ENCODE results near the gene DEFB127. TPM values are rescaled to one million over a fixed set of nuclear protein-coding genes. Genes with fewer than 3 reads are reported as not detected.
"Not testable (repeated sequence)": the region's sequence is repeated elsewhere in the genome, so short reads cannot be mapped to it uniquely, and the experiment has no call there.

Gene DEFB127
- total and polyA plus RNA-seq, 10 donors: not detected

GRCh38 chr20:198225-198624 lies 41.0 kb downstream of the DEFB127 start:
- intact Hi-C loops (cut with DNase I; ENCODE audit: low total_unique reads): no loop called here
- Histone ChIP-seq H3K9me3 (peaks cover 0 to 9% (median 0%) of the 10 kb centered on the region in 8 donors), H3K27ac (no peak overlapping the region), H3K4me3 (no peak overlapping the region), H3K4me1 (no peaks in the 10 kb centered on the region), H3K27me3 (replicated peaks in 1 of 7) (peaks cover 0 to 15% (median 0%) of the 10 kb centered on the region in 7 donors), H3K36me3 (no peaks in the 10 kb centered on the region)
- WGBS, 5 donors: 60 to 90% (median 73%) methylated on average over 1 of the region's 1 CpG
- DNase-seq: no peak
- TF ChIP-seq POLR2A (IDR thresholded peaks at IDR 0.05) (no peak), POLR2AphosphoS5 (IDR thresholded peaks at IDR 0.05) (no peak), CTCF (IDR thresholded peaks at IDR 0.05 in 8 of 11, conservative IDR thresholded peaks at IDR 0.05 in 3 of 11) (no peak)

- peaks cover 0 to 6% (median 0%) of the 10 kb centered on the region in 7 donors for H3K27me3 ChIP-seq (replicated peaks in 1 of 7)
- intact Hi-C loops (cut with DNase I; ENCODE audit: low total_unique reads): no loop called here
- H3K4me3 ChIP-seq: no peak overlapping the region
- H3K27ac ChIP-seq: no peak overlapping the region
- no peaks in the 10 kb centered on the region for H3K4me1 ChIP-seq
- no peaks in the 10 kb centered on the region for H3K36me3 ChIP-seq
- TF ChIP-seq CTCF (IDR thresholded peaks at IDR 0.05 in 8 of 11, conservative IDR thresholded peaks at IDR 0.05 in 3 of 11): no peak
- DNase-seq: no peak
- 47 to 61% (median 55%) methylated on average over 3 to 4 of the region's 4 CpGs for WGBS, 5 donors
- H3K9me3 ChIP-seq: peaks cover 0 to 9% (median 0%) of the 10 kb centered on the region in 8 donors
Measured at GRCh38 chr20:199996-200395, 42.7 kb downstream of the DEFB127 start.

- H3K9me3 ChIP-seq; intact Hi-C loops (cut with DNase I; ENCODE audit: low total_unique reads); H3K27ac ChIP-seq; H3K4me3 ChIP-seq; H3K4me1 ChIP-seq; H3K27me3 ChIP-seq (replicated peaks in 1 of 7); DNase-seq; H3K36me3 ChIP-seq: not testable (repeated sequence)
- 64 to 83% (median 67%) methylated on average over 4 of the region's 4 CpGs for WGBS, 5 donors
Measured at GRCh38 chr20:203630-204029, 46.4 kb downstream of the DEFB127 start.

Other genes starting within 250 kb of the DEFB127 start
- gene DEFB125, start 69.8 kb upstream of the DEFB127 start, total RNA-seq: not detected
- gene DEFB125, start 69.8 kb upstream of the DEFB127 start, polyA plus RNA-seq: not detected
- not detected for gene DEFB126, start 14.9 kb upstream of the DEFB127 start, total RNA-seq
- gene DEFB126, start 14.9 kb upstream of the DEFB127 start, polyA plus RNA-seq: not detected
- gene DEFB128, start 32.3 kb downstream of the DEFB127 start, total RNA-seq: not detected
- gene DEFB128, start 32.3 kb downstream of the DEFB127 start, polyA plus RNA-seq: not detected
- gene DEFB129, start 69.8 kb downstream of the DEFB127 start, total RNA-seq: not detected
- not detected for gene DEFB129, start 69.8 kb downstream of the DEFB127 start, polyA plus RNA-seq
- gene DEFB132, start 100.3 kb downstream of the DEFB127 start, total RNA-seq: not detected
- gene DEFB132, start 100.3 kb downstream of the DEFB127 start, polyA plus RNA-seq: not detected
- gene C20orf96, start 133.3 kb downstream of the DEFB127 start, total RNA-seq: 10 to 100 TPM in 1 of 7 donors, 1 to 10 TPM in 6; 2.3 to 10.4 (median 7.3) TPM
- gene C20orf96, start 133.3 kb downstream of the DEFB127 start, polyA plus RNA-seq: 1 to 10 TPM; 3.8 to 5.4 (median 4.4) TPM
- 10 to 100 TPM; 17.4 to 26.6 (median 23.6) TPM for gene ZCCHC3, start 140.1 kb downstream of the DEFB127 start, total RNA-seq
- 10 to 100 TPM; 18.7 to 22.2 (median 19.5) TPM for gene ZCCHC3, start 140.1 kb downstream of the DEFB127 start, polyA plus RNA-seq
- 10 to 100 TPM in 2 of 7 donors, 1 to 10 TPM in 5; 4.5 to 12.5 (median 8.3) TPM for gene SOX12, start 168.1 kb downstream of the DEFB127 start, total RNA-seq
- gene SOX12, start 168.1 kb downstream of the DEFB127 start, polyA plus RNA-seq: 1 to 10 TPM; 3.2 to 4.9 (median 3.4) TPM
- 10 to 100 TPM; 10.9 to 26.3 (median 18.2) TPM for gene NRSN2, start 189.7 kb downstream of the DEFB127 start, total RNA-seq
- gene NRSN2, start 189.7 kb downstream of the DEFB127 start, polyA plus RNA-seq: 10 to 100 TPM; 10.5 to 13.4 (median 12.8) TPM
- 10 to 100 TPM in 4 of 7 donors, 1 to 10 TPM in 3; 8.3 to 25.7 (median 12.0) TPM for gene TRIB3, start 223.3 kb downstream of the DEFB127 start, total RNA-seq
- 10 to 100 TPM in 2 of 3 donors, 1 to 10 TPM in 1; 5.7 to 11.7 (median 11.6) TPM for gene TRIB3, start 223.3 kb downstream of the DEFB127 start, polyA plus RNA-seq